Sigmoid colon (tissue), 4 donors: ENCODE data around the gene CPVL.

Experiments used
- CTCF ChIP-seq, 4 experiments: fragments of 450-650 bp in 3 of 4; fragments of 200-600 bp in 1 of 4; IDR thresholded peaks; one replicate each; pipeline ENCODE4 v1.5.1; 2016 to 2019; ENCODE audit warnings: antibody characterized with exemption in 4 of 4, mild to moderate bottlenecking in 3 of 4, moderate library complexity in 2 of 4
- POLR2AphosphoS5 ChIP-seq, 4 donors: sonication (generic); formaldehyde crosslinking; IDR thresholded peaks; one replicate each; pipeline ENCODE4 v1.6.1; 2017; ENCODE audit warnings: antibody characterized with exemption in 4 of 4

GRCh38 chr7:29003703-29004102, 142.6 kb downstream of the CPVL start:
- TF ChIP-seq POLR2AphosphoS5 (IDR thresholded peaks at IDR 0.05) = no peak
- no peak for TF ChIP-seq CTCF (IDR thresholded peaks at IDR 0.05)
